NCI-H82 treated with DMSO at 0.1 percent for 48 hours (cell line): ENCODE measurements around the gene PAQR9.

Source experiments
- DNase-seq: peaks from one replicate; lab custom pipeline; 2025; ENCODE audit not compliant: unreplicated experiment; lab: John Stamatoyannopoulos, UW

The PAQR9 gene

DNA sequence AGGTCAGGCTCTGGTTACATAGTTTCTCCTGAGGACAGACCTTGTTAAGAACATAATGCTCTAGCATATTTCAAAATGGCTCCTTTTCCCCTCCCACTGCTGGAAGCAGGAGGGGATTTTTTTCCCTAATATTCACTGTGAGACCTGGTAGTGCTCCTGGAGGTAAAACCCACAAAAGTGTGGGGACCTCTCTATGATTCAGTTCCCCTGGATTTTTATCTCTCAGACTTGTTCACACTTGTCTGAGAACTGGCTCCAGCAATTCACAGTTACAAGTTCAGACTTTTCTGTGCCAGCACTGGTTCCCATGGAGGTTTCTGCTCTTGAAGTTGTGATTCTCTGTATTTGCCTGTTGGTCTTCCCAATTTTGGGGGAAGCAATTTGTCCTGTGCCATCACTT is 38.3 kb downstream of the PAQR9 start:
- no peak for DNase-seq

DNA sequence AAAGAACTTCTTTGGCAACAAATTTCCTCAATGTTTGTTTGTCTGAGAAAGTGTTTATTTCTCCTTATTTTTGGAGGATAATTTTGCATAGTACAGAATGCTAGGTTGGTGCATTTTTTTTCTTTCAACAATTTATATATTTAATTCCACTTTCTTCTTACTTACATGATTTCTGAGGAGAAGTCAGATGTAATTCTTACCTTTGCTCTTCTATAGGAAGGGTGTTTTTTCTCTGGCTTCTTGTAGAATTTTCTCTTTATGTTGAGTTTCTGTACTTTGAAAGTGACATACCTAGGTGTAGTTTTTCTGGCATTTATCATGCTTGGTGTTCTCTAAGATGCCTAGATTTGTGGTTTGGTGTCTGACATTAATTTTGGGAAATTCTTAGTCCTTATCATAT is 39.8 kb downstream of the PAQR9 start:
- DNase-seq = no peak

- DNase-seq = no peak
These were observed 46.9 kb downstream of the PAQR9 start for GRCh38 chr3:142916605-142917004.

GRCh38 chr3:142915636-142916035 is 47.8 kb downstream of the PAQR9 start:
- DNase-seq = no peak

DNA sequence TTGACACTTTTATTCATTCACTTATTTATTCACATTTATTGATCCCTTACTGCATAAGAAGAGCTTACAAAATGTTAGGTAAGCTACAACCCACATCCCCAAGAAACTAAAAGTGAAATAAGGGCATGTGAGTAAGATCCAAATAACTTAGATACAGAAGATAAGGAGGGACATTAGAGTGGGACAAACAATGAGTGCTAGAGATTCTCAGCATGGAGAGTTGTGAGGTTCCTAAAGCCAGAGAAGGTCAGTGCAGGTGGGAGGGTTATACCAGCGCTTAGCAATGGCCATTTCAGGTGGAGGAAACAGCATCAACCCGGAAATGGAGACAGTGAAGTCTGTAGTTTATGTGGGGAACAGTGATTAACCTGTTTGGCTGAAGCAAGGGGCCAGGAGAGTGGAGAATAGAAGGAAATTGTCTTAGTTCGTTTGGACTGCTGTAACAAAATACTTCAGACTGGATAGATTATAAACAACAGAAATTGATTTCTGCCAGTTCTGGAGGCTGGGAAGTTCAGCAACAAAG is 49.1 kb downstream of the PAQR9 start:
- DNase-seq = no peak

DNA sequence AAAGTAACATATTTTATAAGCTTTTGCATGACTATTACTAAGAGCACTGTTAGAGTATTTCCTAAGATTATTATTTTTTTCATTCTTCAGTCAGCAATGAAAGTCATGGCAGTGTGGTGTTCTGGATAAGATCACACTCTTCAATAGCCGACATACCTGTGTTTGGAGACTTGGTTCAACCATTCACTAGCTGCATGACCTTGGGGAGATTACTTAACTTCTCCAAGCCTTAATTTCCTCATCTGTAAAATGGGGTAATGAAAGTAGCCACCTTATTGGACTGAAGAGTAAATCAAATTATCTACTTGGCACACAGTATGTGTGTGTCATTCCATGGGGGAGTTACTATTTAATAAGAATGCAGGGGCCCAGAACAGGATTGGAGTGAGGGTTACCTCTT is 50.0 kb downstream of the PAQR9 start:
- no peak for DNase-seq

DNA sequence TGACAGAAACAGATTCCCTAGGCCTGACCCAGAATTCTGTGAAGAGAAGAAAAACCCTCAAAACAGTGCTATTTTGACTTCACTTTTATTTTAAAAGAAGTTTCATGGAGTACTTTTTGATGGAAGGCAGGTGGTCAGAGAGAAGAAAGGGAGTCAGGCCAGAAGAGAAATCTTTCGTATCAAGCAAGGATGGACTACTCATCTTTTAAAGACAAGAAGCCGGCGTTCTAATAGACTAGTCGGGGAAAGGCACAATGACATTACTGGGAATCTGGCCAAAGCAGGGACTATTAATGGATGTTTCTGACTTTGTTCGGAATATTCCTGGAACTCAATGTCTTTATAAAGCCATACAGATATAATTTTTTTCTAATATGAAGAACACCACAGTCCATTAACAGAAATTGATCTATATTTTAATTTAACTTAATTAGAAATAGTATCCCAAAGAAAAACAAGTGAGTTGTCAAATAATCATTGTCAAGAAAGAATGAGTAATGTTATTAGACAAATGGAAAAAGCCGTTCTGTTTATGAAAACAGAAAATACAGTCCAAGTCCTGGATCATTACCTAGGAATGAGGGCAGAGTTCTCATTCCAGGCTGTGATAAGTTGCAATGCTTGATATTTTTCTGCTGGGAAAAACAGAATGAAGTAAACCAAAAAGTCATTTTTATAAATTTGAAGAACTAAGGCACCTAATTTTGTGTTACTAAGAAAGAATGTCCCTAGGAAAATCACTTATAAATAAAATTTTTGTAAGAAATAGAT is 50.9 kb downstream of the PAQR9 start:
- no peak for DNase-seq
